Parathyroid adenoma (tissue), 2 donors: ENCODE results near the gene CDC14B.

Source experiments
- H2AFZ ChIP-seq: fragments of 300-600 bp; sonication (generic); one replicate; pipeline ENCODE4 v1.7.0; 2017; ENCODE audit warnings: antibody characterized with exemption, mild to moderate bottlenecking
- H3K27ac ChIP-seq: fragments of 300-600 bp; sonication (generic); one replicate; pipeline ENCODE4 v1.7.0; 2017
- H3K27me3 ChIP-seq: fragments of 300-600 bp; sonication (generic); one replicate; pipeline ENCODE4 v1.7.0; 2017; ENCODE audit warnings: low read length; ENCODE audit not compliant: control insufficient read depth, insufficient read depth
- H3K36me3 ChIP-seq: fragments of 300-600 bp; sonication (generic); one replicate; pipeline ENCODE4 v1.7.0; 2017; ENCODE audit warnings: low read length; ENCODE audit not compliant: control insufficient read depth, insufficient read depth
- H3K4me1 ChIP-seq: fragments of 300-600 bp; sonication (generic); one replicate; pipeline ENCODE4 v1.7.0; 2017; ENCODE audit warnings: control low read depth
- H3K4me2 ChIP-seq: fragments of 300-600 bp; sonication (generic); one replicate; pipeline ENCODE4 v1.7.0; 2017; ENCODE audit warnings: low read length
- H3K4me3 ChIP-seq: fragments of 300-600 bp; sonication (generic); one replicate; pipeline ENCODE4 v1.7.0; 2017; ENCODE audit warnings: low read depth, low read length
- H3K79me2 ChIP-seq: fragments of 300-600 bp; sonication (generic); one replicate; pipeline ENCODE4 v1.7.0; 2017; ENCODE audit warnings: control low read depth
- H3K9ac ChIP-seq: fragments of 300-600 bp; sonication (generic); one replicate; pipeline ENCODE4 v1.7.0; 2017; ENCODE audit warnings: mild to moderate bottlenecking
- H3K9me3 ChIP-seq: fragments of 300-600 bp; sonication (generic); one replicate; pipeline ENCODE4 v1.7.0; 2017; ENCODE audit warnings: low read length; ENCODE audit not compliant: control insufficient read depth
- CTCF ChIP-seq: fragments of 300-600 bp; sonication (generic); IDR thresholded peaks from one replicate; pipeline ENCODE4 v1.7.0; 2017; ENCODE audit warnings: antibody characterized with exemption, mild to moderate bottlenecking
- donor health status: primary hyperparathyroidism.

The CDC14B gene

GRCh38 chr9:96493757-96494156 is 125.9 kb downstream of the CDC14B start:
- H3K79me2 ChIP-seq: no peaks in the 10 kb centered on the region
- H2AFZ ChIP-seq: no peak overlapping the region
- no peak overlapping the region for H3K9ac ChIP-seq
- no peaks in the 10 kb centered on the region for H3K9me3 ChIP-seq
- no peak for TF ChIP-seq CTCF
- no peaks in the 10 kb centered on the region for H3K36me3 ChIP-seq
- no peaks in the 10 kb centered on the region for H3K27me3 ChIP-seq
- no peak overlapping the region for H3K4me2 ChIP-seq
- no peak overlapping the region for H3K27ac ChIP-seq
- peaks cover 4% of the 10 kb centered on the region for H3K4me1 ChIP-seq
- H3K4me3 ChIP-seq: no peak overlapping the region

- H3K4me3 ChIP-seq: no peak overlapping the region
- H3K36me3 ChIP-seq: no peaks in the 10 kb centered on the region
- H3K4me1 ChIP-seq: peaks cover 4% of the 10 kb centered on the region
- H3K9me3 ChIP-seq: no peaks in the 10 kb centered on the region
- no peaks in the 10 kb centered on the region for H3K79me2 ChIP-seq
- H3K9ac ChIP-seq: no peak overlapping the region
- no peak overlapping the region for H3K4me2 ChIP-seq
- no peak overlapping the region for H3K27ac ChIP-seq
- no peak for TF ChIP-seq CTCF
- no peaks in the 10 kb centered on the region for H3K27me3 ChIP-seq
- no peak overlapping the region for H2AFZ ChIP-seq
Observed at GRCh38 chr9:96492993-96493531, 126.6 kb downstream of the CDC14B start.

GRCh38 chr9:96491880-96492525 is 127.6 kb downstream of the CDC14B start:
- Histone ChIP-seq H2AFZ (no peak overlapping the region), H3K9ac (no peak overlapping the region), H3K27ac (peak overlapping the region; percentile 7), H3K9me3 (no peaks in the 10 kb centered on the region), H3K79me2 (no peaks in the 10 kb centered on the region), H3K27me3 (no peaks in the 10 kb centered on the region), H3K36me3 (no peaks in the 10 kb centered on the region), H3K4me3 (no peak overlapping the region), H3K4me2 (no peak overlapping the region), H3K4me1 (peaks cover 4% of the 10 kb centered on the region)
- TF ChIP-seq CTCF: no peak

- Histone ChIP-seq H3K4me3 (no peak overlapping the region), H3K4me1 (peaks cover 4% of the 10 kb centered on the region), H3K36me3 (no peaks in the 10 kb centered on the region), H3K79me2 (no peaks in the 10 kb centered on the region), H3K9me3 (no peaks in the 10 kb centered on the region), H3K27me3 (no peaks in the 10 kb centered on the region), H3K4me2 (no peak overlapping the region), H3K27ac (peak overlapping the region; percentile 7), H3K9ac (no peak overlapping the region), H2AFZ (no peak overlapping the region)
- TF ChIP-seq CTCF: no peak
Observed at GRCh38 chr9:96491079-96491879, 128.4 kb downstream of the CDC14B start.
